ENCODE data around the gene WDR27.

WDR27 gene

GRCh38 chr6:169501777-169502313, 200.0 kb downstream of the WDR27 start:
- Histone ChIP-seq H3K4me1 (no peaks in the 10 kb centered on the region), H3K36me3 (no peaks in the 10 kb centered on the region), H3K9me3 (no peaks in the 10 kb centered on the region), H3K4me3 (ENCODE audit: low read depth, low read length) (no peak overlapping the region), H3K27me3 (no peaks in the 10 kb centered on the region)
- no peak for DNase-seq
- no peak for TF ChIP-seq CTCF (IDR thresholded peaks at IDR 0.05; ENCODE audit: low read depth, low read length)

DNA sequence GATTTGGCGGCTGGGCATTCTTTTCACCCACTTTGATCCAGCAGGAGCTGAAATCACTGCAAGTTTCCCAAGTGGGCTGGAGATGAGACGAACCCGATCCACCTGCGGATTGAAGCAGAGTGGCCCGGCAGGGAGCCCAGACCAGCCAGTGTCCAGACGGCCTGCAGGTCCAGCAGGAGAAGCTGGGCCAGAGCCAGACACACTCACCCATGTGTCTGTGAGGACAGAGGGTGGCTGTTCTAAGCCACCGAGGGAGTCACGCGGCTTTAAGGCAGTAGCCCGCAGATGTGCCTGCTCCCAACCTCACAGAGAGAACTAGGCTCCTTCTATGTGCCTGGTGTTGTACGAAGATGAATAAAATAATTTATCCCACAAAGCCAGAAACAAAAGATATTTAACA, 200.7 kb downstream of the WDR27 start:
- DNase-seq: no peak
- no peak for TF ChIP-seq CTCF (IDR thresholded peaks at IDR 0.05; ENCODE audit: low read depth, low read length)
- Histone ChIP-seq H3K9me3 (no peaks in the 10 kb centered on the region), H3K4me3 (ENCODE audit: low read depth, low read length) (no peak overlapping the region), H3K4me1 (no peaks in the 10 kb centered on the region), H3K36me3 (no peaks in the 10 kb centered on the region), H3K27me3 (no peaks in the 10 kb centered on the region)

DNA sequence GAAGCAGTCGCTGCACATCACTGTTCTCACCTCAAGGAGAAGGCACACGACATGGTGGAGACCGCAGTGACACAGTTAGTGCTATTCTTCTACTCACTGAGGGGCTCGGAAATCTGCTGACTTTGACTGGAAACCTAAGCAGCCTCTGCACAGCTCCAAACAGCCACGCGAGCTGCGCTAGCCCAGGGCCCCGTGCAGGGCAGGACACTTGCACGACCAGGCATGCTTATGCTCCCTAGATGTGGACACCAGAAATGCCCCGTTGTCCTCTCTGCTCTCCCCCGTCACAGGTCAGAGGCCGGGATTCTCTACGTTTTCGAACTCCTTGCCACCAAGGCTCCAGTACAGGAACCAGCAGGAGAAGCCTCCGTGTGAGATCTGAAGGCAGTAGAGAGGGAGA, 201.1 kb downstream of the WDR27 start:
- no peaks in the 10 kb centered on the region for H3K9me3 ChIP-seq
- no peaks in the 10 kb centered on the region for H3K4me1 ChIP-seq
- H3K4me3 ChIP-seq (ENCODE audit: low read depth, low read length): no peak overlapping the region
- DNase-seq: no peak
- TF ChIP-seq CTCF (IDR thresholded peaks at IDR 0.05; ENCODE audit: low read depth, low read length): no peak
- no peaks in the 10 kb centered on the region for H3K27me3 ChIP-seq
- no peaks in the 10 kb centered on the region for H3K36me3 ChIP-seq

DNA sequence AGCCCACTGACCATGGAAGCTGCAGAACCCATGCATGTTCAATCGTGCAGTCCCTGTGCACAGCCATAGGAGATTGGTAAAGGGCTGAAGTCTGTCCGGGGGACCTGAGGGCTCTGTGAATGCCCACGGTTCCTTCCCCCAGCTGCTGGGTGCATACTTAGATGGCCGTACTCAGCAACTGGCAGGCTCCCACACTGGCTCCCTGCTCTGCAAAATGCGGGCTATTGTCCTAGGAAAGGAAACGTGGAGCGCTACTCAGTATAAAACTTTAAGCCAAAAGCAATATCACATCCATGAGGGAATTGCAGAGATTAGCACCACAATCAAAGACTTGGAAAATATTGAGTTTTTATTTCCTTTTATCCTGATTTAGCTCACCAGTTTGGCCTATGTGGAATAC, 202.0 kb downstream of the WDR27 start:
- no peaks in the 10 kb centered on the region for H3K4me1 ChIP-seq
- no peaks in the 10 kb centered on the region for H3K27me3 ChIP-seq
- H3K9me3 ChIP-seq: no peaks in the 10 kb centered on the region
- no peak overlapping the region for H3K4me3 ChIP-seq (ENCODE audit: low read depth, low read length)
- no peak for DNase-seq
- no peaks in the 10 kb centered on the region for H3K36me3 ChIP-seq
- TF ChIP-seq CTCF (IDR thresholded peaks at IDR 0.05; ENCODE audit: low read depth, low read length): no peak

GRCh38 chr6:169498916-169499513, 202.8 kb downstream of the WDR27 start:
- no peak for DNase-seq
- no peaks in the 10 kb centered on the region for H3K36me3 ChIP-seq
- no peaks in the 10 kb centered on the region for H3K4me1 ChIP-seq
- no peaks in the 10 kb centered on the region for H3K9me3 ChIP-seq
- no peak overlapping the region for H3K4me3 ChIP-seq (ENCODE audit: low read depth, low read length)
- TF ChIP-seq CTCF (IDR thresholded peaks at IDR 0.05; ENCODE audit: low read depth, low read length): no peak
- no peaks in the 10 kb centered on the region for H3K27me3 ChIP-seq

DNA sequence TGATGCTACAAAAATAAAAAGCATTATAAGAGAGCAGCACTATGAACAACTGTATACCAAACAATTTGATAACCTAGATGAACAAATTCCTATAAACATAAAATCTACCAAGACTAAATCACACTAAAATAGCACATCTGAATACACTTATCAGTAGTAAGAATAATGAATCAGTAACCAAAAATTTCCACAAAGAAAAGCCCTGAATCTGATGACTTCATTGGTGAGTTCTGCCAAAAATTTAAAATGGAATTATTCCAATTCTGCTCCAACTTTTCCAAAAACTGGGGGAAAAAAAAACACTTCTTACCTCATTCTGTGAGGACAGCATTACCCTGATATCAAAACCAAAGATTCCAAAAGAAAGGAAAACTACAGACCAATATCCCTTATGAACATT, 206.2 kb downstream of the WDR27 start:
- H3K36me3 ChIP-seq: no peaks in the 10 kb centered on the region
- no peaks in the 10 kb centered on the region for H3K9me3 ChIP-seq
- DNase-seq: no peak
- no peaks in the 10 kb centered on the region for H3K27me3 ChIP-seq
- no peaks in the 10 kb centered on the region for H3K4me1 ChIP-seq
- no peak for TF ChIP-seq CTCF (IDR thresholded peaks at IDR 0.05; ENCODE audit: low read depth, low read length)
- no peak overlapping the region for H3K4me3 ChIP-seq (ENCODE audit: low read depth, low read length)

Measured in BE2C (cell line).